SKM-1 (cell line): Measurements from ENCODE around the gene GPHN.
"Not testable (repeated sequence)": the region's sequence is repeated elsewhere in the genome, so short reads cannot be mapped to it uniquely, and the experiment has no call there.

Experiments
- DNase-seq: peaks from one replicate; lab custom pipeline; 2025; ENCODE audit not compliant: unreplicated experiment; lab: John Stamatoyannopoulos, UW

GPHN gene

GRCh38 chr14:67016856-67017255, 508.9 kb downstream of the GPHN start:
- DNase-seq, result no peak

- no peak for DNase-seq
These were observed 510.8 kb downstream of the GPHN start for GRCh38 chr14:67018720-67019119.

- DNase-seq, result no peak
These were observed 511.8 kb downstream of the GPHN start for GRCh38 chr14:67019796-67020195.

- DNase-seq, result no peak
These were observed 524.2 kb downstream of the GPHN start for GRCh38 chr14:67031920-67032774.

- no peak for DNase-seq
These were observed 537.5 kb downstream of the GPHN start for GRCh38 chr14:67045440-67045839.

GRCh38 chr14:67050896-67051295, 542.9 kb downstream of the GPHN start:
- no peak for DNase-seq

GRCh38 chr14:67056684-67057083, 548.7 kb downstream of the GPHN start:
- DNase-seq, result no peak

GRCh38 chr14:67059596-67059995, 551.6 kb downstream of the GPHN start:
- DNase-seq, result no peak

GRCh38 chr14:67060546-67060945, 552.6 kb downstream of the GPHN start:
- no peak for DNase-seq

GRCh38 chr14:67067070-67067814, 559.3 kb downstream of the GPHN start:
- DNase-seq, result not testable (repeated sequence)

- DNase-seq, result no peak
These were observed 560.3 kb downstream of the GPHN start for GRCh38 chr14:67068251-67068650.

GRCh38 chr14:67071506-67071905, 563.6 kb downstream of the GPHN start:
- DNase-seq, result no peak

GRCh38 chr14:67077921-67078320, 570.0 kb downstream of the GPHN start:
- DNase-seq, result no peak

- no peak for DNase-seq
These were observed 571.9 kb downstream of the GPHN start for GRCh38 chr14:67079846-67080245.

GRCh38 chr14:67108230-67108629, 600.3 kb downstream of the GPHN start:
- no peak for DNase-seq

GRCh38 chr14:67111022-67111421, 603.1 kb downstream of the GPHN start:
- DNase-seq, result no peak

- DNase-seq, result no peak
These were observed 604.4 kb downstream of the GPHN start for GRCh38 chr14:67112344-67112743.

GRCh38 chr14:67127174-67127573, 619.2 kb downstream of the GPHN start:
- DNase-seq, result no peak

- DNase-seq, result no peak
These were observed 621.8 kb downstream of the GPHN start for GRCh38 chr14:67129768-67130167.

GRCh38 chr14:67131691-67132090, 623.7 kb downstream of the GPHN start:
- no peak for DNase-seq

GRCh38 chr14:67133144-67133543, 625.2 kb downstream of the GPHN start:
- DNase-seq, result no peak
